GM12801 (cell line): Measurements from ENCODE around the gene SYP.

Experiments used
- TF ChIP-seq, protein P1 (sequence below): IDR thresholded peaks from one replicate; pipeline ENCODE4 v1.5.1; 2011; ENCODE audit warnings: control low read depth; ENCODE audit not compliant: insufficient read length; ENCODE audit errors: extremely low read depth

Gene SYP

GRCh38 chrX:49209434-49210251, 9.7 kb upstream of the SYP start:
- TF ChIP-seq, protein P1, sequence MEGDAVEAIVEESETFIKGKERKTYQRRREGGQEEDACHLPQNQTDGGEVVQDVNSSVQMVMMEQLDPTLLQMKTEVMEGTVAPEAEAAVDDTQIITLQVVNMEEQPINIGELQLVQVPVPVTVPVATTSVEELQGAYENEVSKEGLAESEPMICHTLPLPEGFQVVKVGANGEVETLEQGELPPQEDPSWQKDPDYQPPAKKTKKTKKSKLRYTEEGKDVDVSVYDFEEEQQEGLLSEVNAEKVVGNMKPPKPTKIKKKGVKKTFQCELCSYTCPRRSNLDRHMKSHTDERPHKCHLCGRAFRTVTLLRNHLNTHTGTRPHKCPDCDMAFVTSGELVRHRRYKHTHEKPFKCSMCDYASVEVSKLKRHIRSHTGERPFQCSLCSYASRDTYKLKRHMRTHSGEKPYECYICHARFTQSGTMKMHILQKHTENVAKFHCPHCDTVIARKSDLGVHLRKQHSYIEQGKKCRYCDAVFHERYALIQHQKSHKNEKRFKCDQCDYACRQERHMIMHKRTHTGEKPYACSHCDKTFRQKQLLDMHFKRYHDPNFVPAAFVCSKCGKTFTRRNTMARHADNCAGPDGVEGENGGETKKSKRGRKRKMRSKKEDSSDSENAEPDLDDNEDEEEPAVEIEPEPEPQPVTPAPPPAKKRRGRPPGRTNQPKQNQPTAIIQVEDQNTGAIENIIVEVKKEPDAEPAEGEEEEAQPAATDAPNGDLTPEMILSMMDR: no peak

DNA sequence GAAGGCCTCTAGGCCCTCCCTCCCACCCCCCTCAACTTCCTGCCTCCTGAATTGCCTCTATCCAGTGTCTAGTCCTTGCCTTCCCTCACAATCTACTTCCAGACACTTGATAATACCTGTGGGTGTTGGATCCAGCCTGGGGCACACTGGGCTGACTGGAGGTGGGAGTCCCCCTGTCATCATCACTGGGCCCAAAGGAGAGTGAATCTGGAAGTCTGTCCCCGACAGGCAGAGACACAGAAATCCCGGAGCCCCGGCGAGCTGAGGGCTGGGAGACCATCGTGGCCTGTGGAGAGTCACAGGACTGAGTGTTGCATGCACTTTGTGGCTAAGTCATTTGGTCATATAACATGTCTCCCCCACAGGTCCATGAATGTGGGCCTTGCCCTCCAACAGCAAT, 8.4 kb upstream of the SYP start:
- TF ChIP-seq, protein P1: no peak

GRCh38 chrX:49206543-49206942, 6.5 kb upstream of the SYP start:
- TF ChIP-seq, protein P1: no peak

DNA sequence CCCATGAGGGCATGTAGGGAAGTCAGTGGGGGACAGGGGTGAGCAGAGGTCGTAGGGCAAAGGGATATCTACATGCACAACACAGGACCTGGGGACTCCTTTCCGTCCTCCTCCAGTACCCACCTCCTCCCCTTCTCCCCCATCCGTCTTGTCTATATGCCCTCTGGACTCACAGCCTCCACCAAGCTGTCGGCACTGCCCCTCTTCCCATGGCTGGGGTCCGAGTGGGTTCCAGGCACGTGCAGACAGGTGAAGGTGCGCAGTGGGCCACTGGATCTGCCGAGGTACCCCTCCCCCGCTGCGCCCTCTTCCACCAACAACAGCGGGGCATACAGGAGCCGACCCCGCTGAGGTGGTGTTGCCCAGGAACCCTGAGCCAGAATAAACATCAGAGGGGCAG, 5.5 kb upstream of the SYP start:
- TF ChIP-seq, protein P1: no peak

DNA sequence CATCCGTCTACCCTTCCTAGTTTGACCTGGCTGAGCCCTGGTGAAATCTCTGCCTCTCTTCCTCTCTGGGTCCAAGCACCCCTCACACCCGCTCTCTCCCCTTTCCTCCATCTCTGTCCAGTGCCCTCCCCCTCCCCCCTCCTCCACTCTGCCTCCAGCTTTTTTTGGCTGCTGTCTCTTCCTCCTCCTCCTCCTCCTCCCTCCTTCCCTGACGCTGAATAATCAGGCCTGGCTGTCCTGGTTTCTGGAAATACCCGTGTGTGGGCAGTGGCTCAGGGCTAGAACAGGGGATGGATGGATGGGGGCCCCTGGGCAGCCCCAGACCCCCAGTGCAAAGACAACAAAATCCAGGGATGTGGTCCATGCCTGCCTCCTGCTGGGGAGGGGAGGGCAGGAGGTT, 4.7 kb upstream of the SYP start:
- TF ChIP-seq, protein P1: no peak

DNA sequence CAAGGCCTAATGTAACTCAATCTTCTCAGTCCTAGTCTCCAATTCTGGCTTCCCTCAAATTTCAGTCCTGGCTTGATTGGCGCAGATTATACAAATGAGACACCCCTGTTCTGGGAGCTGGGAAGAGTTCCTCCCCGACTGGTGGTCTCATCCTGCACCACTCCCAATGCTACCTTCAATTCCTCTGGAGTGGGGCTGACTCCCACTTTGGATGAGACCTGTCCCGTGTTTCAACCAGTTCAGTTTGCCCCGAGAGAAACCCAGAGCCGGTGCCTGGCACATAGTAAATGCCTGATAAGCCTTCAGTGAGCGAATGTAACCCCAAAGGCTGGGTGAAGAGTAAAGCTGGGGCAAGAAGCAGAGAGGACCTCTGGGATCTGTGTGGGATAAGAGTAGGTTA, 4.0 kb upstream of the SYP start:
- TF ChIP-seq, protein P1: no peak

GRCh38 chrX:49203536-49203935, 3.5 kb upstream of the SYP start:
- TF ChIP-seq, protein P1: no peak
